AG08395 (cell line): Measurements from ENCODE around the gene CHMP2A.
A peak's percentile ranks its signal among the peaks of the same experiment; 100 is the strongest.
"Not testable (repeated sequence)": the region's sequence is repeated elsewhere in the genome, so short reads cannot be mapped to it uniquely, and the experiment has no call there.

ENCODE experiments used
- DNase-seq: peaks from one replicate; pipeline ENCODE4 v3.0.0; 2012; ENCODE audit warnings: mixed read lengths, low spot score

The CHMP2A gene

DNA sequence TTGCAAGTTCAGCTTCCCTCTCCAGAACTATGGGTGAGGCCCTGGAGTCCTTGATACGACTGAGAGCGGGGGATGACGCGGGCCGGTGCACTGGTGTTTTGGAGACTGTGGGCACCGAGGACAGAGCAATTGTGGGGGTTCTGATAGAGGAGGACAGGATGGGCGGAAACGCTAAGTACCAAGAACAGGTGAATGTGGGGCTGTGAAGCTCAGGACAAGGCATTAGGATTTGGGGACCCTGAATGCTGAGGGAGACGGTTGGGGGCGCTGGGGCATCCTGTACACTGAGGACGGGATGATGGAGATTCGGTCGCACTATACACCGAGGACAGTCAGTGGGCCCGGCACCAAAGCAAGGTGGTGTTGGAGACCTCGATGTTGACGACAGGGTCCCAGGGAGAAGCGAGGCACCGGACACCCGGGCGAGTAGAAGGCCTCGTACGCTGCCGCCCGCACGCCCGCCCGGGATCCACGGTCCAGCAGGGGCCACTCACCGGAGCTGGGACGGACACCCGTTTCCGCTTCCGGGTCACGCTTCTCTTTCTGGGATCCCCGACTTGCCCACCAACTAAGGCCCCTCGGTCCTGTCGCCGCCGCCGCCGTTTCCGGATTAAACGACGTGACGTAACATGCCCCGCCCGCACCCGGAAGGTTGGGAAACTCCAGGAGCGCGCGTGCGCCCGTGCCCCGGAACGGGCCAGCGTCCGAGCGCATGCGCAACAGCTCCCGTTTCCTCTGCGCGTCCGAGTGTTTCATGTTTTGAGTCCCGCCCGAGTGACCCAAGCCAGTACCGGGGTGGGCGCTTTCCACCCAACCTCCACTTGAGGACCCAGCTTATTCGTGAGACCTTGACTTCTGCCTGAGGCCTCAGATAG is at the start of gene CHMP2A:
Gene CHMP2A, minus strand, starts transcription at position 612 of the 875 bp plus-strand sequence. CDS start 893 bp downstream, outside the sequence.
- DNase-seq, result peak; percentile 99

DNA sequence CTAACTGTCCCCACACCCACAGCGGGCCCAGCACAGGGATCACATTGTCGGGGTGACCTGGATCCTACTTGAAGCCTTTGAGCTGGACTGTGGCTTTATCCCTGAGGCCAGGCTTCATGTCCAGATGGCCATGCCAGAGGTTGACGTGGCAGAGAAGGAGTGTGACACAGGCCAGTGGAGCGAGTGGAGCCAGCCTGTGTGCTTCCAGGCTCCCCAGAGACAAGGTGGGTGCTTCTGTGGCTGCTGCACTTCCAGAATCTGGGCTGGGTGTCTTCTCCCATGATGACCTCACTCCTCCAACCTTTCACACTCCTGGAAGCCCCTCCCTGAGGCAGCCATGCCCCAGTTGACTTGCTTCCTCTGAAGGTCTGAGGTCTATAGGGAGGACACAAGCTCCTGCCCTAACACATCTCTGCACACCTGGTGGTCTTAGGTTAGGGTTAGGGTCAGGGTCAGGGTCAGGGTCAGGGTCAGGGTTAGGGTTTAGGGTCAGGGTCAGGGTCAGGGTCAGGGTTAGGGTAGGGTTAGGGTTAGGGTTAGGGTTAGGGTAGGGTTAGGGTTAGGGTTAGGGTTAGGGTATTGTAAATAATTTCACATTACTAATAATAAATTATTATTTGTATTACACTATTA is 31.3 kb upstream of the CHMP2A start:
- no peak for DNase-seq

DNA sequence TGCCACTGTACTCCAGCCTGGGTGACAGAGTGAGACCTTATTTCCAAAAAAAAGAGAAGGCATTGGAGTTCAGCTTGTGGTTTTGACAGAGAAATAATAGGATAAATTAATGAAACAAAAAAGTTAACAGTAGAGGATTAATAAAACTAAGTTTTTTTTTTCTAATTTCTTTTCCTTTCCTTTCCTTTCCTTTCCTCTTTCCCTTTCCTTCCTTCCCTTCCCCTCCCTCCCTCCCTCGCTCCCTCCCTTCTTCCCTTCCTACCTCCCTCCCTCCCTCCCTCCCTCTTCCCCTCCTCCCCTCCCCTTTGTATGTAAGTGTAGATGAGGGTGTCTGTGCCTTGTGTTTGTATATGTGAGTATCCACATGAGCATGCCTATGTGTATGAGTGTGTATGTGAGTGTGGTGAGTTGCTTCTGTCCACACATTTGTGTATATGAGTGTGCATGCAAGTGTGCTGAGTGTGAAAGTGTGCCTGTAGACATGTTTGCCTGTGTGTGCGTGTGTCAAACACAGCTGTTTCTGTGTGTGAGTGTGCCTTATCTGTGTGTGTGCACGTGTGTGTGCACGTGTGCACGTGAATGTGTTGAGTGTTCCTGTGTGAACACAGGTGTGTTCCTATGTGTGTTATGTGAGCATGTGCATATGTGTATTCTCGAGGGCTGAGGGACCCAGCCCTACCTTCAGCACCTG is 30.7 kb upstream of the CHMP2A start:
- DNase-seq, result no peak

DNA sequence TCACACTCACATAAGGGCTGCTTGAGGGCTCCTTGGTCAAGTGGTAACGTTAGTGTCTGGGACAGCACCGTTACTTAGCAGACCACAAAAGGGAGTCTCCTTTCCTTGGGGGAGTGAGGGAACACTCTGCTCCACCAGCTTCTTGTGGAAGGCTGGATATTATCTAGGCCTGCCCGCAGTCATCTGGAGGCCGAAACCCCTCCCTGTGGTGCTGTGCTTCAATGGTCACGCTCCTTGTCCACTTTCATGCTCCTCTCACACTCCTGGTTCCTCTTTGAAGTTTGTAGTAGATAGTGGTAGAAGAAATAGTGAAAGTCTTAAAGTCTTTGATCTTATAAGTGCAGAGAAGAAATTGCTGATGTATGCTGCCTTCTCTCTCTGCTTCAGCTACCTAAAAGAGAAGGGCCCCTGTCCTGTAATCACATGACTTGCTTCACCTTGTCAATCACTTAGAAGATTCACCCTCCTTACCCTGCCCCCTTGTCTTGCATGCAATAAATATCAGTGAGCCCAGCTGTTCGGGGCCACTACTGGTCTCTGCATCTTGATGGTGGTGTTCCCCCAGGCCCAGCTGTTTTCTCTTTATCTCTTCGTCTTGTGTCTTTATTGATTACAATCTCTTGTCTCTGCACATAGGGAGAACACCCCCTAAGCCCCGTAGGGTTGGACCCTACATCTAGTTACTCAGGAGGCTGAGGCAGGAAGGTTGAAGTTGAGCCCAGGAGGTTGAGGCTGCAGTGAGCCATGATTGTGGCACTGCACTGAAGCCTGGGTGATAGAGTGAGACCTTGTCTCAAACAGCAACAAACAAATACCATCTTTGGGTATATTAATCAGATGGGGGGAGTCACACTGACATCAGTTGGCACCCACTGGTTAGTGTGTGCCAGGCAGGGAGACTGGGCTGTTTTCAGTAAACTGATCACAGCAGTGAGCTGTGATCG is 29.9 kb upstream of the CHMP2A start:
- DNase-seq, result no peak

DNA sequence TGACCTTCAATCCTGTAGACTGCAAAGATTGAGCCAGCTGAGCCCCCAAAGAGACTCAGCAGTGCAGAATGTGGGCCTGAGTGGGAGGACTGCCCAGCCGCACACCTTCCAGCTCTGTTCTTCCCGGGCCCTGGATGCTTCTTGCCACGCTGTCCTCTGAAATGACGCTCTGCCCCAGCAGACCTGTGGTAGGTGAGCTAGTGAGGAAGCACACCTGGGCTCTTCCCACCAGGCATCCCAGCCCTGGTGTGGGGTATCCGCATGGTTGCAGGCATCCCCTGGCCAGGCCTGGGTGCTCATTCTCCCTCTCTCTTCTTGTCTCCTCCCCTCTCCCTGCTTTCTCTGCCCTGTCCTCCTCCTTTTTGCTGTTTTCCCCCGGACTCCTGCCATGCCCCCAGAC is 28.1 kb upstream of the CHMP2A start:
- DNase-seq, result no peak

DNA sequence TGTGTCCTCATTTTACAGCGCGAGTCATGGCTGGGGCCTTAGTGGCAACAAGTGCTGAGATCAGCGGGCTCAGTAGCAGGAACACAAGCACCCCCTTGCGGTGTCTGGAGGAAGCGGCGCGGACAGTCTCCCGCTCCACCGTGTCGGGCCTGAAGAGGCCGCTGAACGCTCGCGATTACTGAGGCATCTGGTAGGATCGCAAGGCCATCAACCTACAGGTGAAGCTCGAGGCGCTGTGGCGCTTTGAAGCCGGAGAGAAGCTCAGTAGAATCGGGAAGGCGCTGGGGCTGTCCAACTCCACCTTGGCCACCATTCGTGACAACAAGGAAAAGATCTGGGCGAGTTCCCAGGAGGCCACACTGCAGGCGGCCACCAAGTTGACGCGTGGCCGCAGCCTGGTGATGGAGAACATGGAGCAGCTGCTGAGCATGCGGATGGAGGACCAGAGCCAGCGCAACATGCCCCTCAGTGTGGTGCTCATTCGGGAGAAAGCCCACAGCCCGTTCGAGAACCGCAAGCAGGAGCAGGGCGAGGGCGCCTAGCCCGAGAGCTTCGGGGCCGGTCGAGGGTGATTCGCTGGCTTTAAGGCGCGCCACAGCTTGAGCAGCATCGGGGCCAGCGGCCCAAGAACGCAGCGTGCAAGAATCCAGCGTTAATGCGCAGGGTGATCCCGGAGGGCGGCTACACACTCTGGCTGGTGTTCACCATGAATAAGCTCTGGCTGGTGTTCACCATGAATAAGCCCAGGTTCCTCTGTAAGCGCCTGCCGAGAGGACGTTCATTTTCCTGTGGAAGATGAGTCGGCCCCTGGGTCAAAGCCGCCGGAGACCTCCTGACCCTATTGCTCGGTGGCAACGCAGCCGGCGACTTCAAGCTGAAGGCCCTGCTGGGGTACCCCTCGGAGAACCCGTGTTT is 26.6 kb upstream of the CHMP2A start:
- peak; percentile 78 for DNase-seq

DNA sequence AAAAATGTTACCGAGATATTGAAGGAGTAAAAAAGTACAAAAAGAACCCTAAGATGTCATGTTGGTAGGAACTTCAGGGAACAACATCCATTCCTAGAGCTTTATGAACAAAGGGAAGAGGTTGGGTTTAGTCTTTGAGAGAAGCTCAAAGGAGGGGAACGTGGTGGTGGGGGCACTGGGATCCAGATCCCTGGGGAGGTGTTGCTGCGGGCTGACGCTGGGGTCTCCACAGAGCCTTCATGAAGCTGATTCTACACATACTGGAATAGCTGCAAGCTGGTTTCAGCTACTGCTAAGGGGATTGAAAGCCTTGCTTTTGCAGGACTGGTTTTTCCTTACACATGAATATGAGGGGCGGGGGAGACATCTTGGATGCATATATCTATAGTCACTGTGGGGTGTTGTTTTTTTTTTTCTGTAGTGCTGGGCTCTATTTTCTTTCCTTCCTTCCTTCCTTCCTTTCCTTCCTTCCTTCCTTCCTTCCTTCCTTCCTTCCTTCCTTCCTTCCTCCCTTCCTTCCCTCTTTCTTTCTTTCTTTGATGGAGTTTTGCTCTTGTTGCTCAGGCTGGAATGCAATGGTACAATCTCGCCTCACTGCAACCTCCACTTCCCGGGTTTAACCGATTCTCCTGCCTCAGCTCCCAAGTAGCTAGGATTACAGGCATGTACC is 24.7 kb upstream of the CHMP2A start:
- DNase-seq, result no peak

DNA sequence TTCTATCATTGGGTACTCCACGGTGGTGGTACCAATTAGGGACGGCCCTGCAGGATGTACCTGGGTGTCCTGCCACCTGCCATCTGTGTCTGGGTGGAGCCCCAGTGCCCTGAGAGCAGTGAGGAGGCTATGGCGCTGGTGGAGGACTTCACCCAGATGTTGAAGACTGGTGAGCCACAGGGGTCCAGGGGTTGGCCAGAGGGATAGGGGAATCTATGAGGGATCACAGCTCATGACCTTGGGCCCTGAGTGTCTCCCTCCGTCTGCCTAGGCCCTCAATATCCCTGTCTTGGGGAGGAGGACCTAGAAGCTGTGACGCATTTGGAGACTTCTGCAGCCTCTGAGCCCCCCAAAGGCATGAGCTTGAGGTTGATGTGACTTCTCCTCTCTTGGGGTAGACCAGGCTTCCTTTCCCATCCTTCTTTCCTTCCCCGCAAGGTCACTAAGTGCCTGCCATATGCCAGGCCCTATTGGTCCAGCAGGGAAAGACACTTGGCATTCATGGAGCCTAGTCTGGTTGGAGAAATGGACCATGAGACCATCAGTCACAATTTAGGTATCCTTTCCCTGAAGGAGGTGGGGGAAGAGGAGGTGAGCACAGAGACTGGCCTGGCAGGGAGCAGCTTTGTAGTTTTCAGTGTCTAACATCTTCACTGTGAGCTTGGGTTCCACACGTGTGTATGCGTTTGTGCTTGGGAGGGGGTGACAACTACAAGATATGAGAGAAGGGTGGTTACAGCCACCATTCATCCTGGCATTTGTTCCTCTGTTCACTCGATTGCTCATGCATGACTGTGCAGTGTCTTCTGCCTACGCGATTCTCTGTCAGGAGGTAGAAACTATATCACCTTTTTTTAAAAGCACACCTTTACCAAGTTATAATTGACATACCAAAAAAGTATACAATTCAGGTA is 23.4 kb upstream of the CHMP2A start:
- no peak for DNase-seq

DNA sequence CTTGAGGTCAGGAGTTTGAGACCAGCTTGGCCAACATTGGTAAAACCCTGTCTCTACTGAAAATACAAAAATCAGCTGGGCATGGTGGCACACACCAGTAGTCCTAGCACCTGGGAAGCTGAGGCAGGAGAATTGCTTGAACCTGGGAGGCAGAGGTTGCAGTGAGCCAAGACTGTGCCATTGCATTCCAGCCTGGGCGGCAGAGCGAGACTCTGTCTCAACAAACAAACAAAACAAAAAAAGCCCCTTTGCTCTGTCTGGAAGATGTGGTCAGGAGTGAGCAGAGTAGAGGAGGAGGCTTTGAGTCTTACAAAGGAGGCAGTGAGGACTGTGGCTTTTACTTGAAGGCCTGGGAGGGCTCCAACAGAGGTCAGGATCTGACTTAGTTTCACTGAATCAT is 22.7 kb upstream of the CHMP2A start:
- DNase-seq, result not testable (repeated sequence)

DNA sequence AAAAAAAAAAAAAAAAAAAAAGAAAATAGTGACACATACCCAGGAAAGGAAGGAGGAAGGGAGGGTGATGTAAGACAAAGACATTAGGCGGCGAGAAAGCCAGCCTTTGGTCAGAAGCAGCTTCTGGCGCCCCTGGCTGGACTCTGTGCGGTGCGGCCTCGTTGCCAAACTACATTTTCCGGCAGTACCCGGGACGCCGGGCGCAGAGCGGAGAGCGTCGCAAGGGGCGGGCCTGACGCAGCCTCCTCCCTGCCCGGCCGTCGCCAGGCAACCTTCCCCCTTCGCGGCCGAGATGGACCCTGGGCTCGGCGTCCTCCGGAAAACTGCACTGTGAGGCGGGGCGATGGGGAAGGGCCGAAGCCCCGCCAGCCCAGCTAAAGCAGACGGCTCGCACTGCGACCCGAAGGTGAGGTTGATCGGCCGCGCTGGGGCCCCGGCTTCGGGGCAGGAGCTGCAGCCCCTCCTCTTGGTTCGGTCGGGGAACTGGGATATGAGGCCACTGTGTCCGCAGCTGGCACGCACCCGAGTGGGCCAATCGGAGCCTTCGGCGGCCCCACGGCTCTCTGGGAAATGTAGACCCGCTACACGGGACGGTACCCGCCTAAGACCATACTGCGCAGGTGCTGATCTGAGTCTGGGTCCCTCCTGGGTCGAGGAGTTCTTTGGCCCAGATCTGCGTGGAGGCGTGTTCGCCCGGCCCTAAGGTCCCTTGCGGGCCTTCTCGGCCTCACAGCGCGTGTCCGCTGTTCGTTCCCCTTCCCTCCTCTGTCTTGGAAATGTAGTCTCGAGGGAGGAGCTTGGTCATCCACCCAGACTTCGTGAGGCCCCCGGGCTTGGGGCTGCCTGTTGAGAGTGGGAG is 20.5 kb upstream of the CHMP2A start:
- DNase-seq, result peak; percentile 89

DNA sequence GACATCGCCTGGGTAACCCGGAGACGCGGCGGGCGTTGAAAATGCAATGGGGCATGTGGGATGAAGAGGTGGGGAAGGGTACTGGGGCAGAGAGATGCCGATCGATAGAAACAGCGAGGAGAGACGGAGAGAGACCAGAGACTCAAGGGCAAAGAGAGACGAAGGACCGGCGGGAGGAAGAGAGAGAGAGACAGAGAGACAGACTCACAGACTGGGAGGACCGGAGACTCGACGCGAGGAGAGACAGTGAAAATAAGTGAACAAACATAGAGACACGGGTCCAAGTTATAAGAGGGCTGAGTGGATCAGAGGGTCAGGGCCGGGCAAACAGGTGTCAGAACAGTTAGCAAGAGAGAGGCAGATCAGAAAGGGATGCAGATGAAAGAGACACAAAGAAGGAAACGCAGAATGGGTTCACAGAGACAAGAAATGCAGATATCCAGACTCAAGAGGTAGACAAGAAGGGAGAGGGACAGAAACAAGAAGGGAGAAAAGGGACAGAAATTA is 18.8 kb upstream of the CHMP2A start:
- no peak for DNase-seq

DNA sequence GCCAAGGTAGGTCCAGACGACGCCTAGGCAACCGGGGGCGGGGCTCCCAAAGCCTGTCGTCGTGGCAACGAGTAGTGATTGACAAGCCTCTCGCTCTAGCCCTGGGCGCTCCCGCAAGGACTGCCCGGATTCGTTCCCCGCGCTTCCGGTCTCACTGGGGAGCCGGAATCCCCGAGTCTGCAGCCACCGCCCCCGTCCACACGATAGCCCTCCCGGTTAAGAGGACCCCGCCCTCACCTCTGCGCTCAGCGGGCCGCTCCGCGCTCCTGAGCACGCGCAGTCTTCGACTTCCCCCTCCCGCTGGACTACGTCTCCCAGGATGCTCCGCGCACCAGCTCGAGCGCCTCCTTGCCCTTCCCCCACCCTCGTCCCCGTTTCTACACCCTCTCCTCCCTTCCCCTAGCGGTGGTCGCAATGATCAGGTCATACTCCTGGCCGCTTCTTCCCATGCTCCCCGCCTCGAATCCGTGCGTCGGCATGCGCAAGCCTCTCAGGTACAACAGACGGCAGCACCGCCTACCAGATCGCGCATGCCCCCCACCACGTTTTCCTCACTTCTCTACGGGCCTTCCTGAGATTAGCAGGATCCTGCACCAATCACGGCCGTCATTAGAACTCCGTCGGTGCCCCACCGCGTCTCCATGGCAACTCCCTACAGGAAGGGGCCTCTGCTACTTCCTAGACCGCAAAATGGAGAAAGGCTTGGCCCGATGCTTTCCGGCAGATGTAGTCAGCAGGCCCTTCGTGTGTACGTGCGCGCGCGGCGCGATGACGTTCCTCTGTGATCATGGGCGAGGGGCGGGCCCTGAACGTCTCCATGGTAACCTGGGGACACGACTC is 18.1 kb upstream of the CHMP2A start, which contains the start of gene MZF1:
Gene MZF1, minus strand, starts transcription at position 518 of the 840 bp plus-strand sequence. CDS start 1,946 bp downstream, outside the sequence.
- DNase-seq, result peak; percentile 99

DNA sequence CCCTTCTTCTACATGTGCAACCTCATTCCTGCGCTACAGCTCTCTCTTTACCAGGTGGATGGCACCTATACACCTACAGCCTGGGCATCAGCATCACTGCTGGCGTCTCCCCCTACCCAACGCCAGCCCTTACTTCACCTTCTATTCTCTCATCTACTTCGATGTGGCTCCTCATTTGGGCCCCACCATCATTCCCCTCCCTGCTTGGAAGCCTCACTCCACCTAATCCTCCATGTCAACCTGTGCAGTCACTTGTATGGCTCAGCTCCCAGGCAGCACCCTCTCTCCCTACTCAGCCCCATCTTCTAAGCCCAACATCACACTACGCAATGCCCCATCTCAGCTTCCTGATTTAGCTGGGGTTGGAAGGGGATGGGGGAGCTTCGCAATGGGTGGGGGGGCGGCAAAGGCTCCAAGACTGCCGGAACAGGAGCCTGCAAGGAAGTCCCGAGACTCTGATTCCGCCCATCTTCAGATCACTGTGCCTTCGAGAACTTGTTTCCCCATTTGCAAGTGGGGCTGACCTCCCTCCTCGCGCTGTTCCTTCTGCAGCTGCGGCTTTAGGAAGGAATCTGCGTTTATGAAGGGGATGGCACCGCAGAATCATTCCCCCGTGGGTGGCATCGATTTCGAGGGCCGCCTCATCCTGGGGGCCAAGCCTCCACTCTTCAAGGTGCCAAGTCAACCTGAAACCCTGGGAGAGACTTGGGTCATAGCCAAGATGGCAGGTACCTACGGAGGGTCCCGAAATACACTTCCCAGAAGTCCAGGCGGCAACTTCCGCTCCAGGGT is 17.3 kb upstream of the CHMP2A start:
- no peak for DNase-seq

DNA sequence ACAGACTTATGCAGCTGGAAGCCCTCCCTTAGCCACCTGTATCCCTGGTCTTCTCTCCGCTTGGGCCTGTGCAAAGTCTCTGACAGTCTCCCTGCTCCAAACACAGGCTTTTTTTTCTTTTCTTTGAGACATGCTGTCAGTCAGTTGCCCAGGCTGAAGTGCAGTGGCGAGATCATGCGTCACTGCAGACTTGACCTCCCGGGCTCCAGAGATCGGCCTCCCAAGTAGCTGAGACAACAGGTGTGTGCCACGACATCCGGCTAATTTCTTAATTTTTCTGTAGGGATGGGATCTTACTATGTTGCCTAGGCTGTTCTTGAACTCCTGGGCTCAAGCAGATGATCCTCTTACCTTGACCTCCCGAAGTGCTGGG is 16.7 kb upstream of the CHMP2A start:
- no peak for DNase-seq

DNA sequence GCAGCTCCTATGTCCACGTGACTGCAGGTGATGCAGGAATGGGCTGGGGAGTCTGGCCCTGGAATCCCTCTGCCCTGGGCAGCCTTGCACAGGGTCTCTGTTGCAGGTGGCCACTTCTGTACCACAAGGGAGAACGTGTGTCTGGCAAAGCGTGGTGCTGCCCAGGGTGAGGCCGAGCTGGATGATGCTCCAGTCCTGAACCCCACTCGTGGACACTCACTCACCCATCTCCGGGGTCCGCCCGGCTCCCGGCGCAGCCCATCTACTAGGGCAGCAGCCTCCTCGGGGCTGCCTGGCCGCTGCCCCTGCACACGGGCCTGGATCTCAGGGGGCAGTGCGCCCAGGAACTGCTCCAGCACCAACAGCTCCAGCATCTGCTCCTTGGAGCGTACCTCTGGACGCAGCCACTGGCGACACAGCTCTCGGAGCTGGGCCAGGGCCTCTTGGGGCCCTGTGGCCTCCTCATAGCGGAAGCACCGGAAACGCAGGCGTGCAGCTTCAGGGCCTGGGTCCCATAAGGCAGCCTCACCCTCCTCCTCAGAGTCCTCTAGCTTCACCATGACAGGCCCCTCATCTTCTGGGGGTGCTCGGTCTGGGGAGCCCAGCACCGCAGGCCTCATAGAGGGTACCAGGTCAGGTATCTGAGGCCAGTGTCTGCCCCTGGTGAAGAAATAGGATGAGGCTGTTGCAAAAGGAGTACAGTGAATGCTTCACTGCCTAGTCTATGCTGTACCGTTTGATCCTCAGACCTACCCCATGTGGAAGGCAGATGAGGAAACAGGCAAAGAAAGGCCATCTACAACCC is 16.1 kb upstream of the CHMP2A start:
- no peak for DNase-seq
